ENCODE data around the gene PDK2. TPM values are rescaled to one million over a fixed set of nuclear protein-coding genes. Genes with fewer than 3 reads are reported as not detected.

The PDK2 gene
- total and polyA plus RNA-seq, 2 donors (not counting 1 experiment from before 2014, with no cell fraction given): 19.2 to 41.0 TPM

DNA sequence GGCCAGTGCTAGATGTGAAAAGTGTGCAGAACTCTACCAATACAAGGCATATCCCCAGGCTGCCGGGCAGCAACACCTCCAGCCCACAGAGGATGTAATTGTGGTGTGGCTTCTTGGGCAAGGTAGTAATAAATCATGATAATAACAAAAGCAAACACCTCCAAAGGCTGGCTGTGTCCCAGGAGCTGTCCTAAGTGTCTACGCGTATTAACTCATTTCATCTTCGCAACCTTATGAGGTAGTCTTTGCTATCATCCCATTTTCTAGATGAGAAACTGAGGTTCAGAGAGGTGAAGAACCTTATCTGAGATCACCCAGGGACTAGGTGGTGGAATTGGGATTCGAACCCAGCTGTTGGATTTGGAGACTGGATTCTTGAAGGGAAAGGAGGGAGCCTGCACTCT lies 5.3 kb downstream of the PDK2 start:
- H4K20me1 ChIP-seq (ENCODE audit: control insufficient read depth, extremely low read depth, insufficient read depth, low read length): no peaks in the 10 kb centered on the region
- H3K79me2 ChIP-seq (ENCODE audit: control insufficient read depth, insufficient read depth, low read length): no peaks in the 10 kb centered on the region
- TF ChIP-seq, protein P1, sequence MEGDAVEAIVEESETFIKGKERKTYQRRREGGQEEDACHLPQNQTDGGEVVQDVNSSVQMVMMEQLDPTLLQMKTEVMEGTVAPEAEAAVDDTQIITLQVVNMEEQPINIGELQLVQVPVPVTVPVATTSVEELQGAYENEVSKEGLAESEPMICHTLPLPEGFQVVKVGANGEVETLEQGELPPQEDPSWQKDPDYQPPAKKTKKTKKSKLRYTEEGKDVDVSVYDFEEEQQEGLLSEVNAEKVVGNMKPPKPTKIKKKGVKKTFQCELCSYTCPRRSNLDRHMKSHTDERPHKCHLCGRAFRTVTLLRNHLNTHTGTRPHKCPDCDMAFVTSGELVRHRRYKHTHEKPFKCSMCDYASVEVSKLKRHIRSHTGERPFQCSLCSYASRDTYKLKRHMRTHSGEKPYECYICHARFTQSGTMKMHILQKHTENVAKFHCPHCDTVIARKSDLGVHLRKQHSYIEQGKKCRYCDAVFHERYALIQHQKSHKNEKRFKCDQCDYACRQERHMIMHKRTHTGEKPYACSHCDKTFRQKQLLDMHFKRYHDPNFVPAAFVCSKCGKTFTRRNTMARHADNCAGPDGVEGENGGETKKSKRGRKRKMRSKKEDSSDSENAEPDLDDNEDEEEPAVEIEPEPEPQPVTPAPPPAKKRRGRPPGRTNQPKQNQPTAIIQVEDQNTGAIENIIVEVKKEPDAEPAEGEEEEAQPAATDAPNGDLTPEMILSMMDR (conservative IDR thresholded peaks at IDR 0.05 in 1 of 2, IDR thresholded peaks at IDR 0.05 in 1 of 2; ENCODE audit: low read depth in 1 of 2, low read length in 2 of 2): no peak
- TF ChIP-seq EZH2 (IDR thresholded peaks at IDR 0.05; ENCODE audit: low read length, missing control alignments): no peak
- H2AFZ ChIP-seq (ENCODE audit: low read length): no peak overlapping the region
- no peak overlapping the region for H3K9ac ChIP-seq (ENCODE audit: insufficient read depth, low read length)
- DNase-seq (ENCODE audit: low read depth in 2 of 2): no peak
- H3K27me3 ChIP-seq (ENCODE audit: control insufficient read depth, insufficient read depth, low read length): no peaks in the 10 kb centered on the region
- no peak overlapping the region for H3K27ac ChIP-seq (ENCODE audit: insufficient read depth, low read length)
- no peak overlapping the region for H3K4me3 ChIP-seq (replicated peaks in 1 of 4; ENCODE audit: control extremely low read depth in 1 of 4, insufficient read depth in 1 of 4, low read depth in 3 of 4, low read length in 4 of 4)
- peaks cover 1% of the 10 kb centered on the region for H3K36me3 ChIP-seq (ENCODE audit: control insufficient read depth, insufficient read depth, low read length)
- no peak overlapping the region for H3K4me2 ChIP-seq (ENCODE audit: extremely low read depth, insufficient read depth, low read length)
- no peaks in the 10 kb centered on the region for H3K9me3 ChIP-seq (ENCODE audit: control insufficient read depth, insufficient read depth, low read depth, low read length)
- H3K4me1 ChIP-seq (ENCODE audit: control insufficient read depth, extremely low read depth, insufficient read depth, low read length): peaks cover 17% of the 10 kb centered on the region

DNA sequence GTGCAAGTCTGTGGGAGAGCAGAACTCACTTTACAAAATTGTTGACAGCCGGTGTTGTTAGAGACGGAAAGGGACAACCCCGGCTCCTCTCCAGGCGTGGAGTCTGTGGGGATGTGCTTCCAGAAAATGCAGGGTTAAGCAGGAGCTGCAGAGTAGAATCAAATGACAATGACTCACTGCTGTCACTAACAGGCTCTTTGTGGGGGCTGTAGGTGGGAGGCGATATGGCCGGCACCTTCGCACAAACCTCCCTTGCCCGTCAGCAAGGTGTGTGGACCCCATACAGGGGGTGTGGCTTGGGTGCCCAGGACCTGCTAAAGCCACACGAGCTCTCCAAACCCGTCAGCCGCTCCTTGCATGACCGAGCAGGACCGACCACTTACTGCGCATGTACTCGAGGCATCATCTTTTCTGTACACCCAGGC lies 5.8 kb downstream of the PDK2 start:
- no peaks in the 10 kb centered on the region for H3K9me3 ChIP-seq (ENCODE audit: control insufficient read depth, insufficient read depth, low read depth, low read length)
- peaks cover 1% of the 10 kb centered on the region for H3K36me3 ChIP-seq (ENCODE audit: control insufficient read depth, insufficient read depth, low read length)
- TF ChIP-seq EZH2 (IDR thresholded peaks at IDR 0.05; ENCODE audit: low read length, missing control alignments): no peak
- TF ChIP-seq, protein P1 (conservative IDR thresholded peaks at IDR 0.05 in 1 of 2, IDR thresholded peaks at IDR 0.05 in 1 of 2; ENCODE audit: low read depth in 1 of 2, low read length in 2 of 2): no peak
- no peak overlapping the region for H3K27ac ChIP-seq (ENCODE audit: insufficient read depth, low read length)
- no peaks in the 10 kb centered on the region for H3K27me3 ChIP-seq (ENCODE audit: control insufficient read depth, insufficient read depth, low read length)
- peak overlapping the region; percentile 13 for H3K4me2 ChIP-seq (ENCODE audit: extremely low read depth, insufficient read depth, low read length)
- H4K20me1 ChIP-seq (ENCODE audit: control insufficient read depth, extremely low read depth, insufficient read depth, low read length): no peaks in the 10 kb centered on the region
- DNase-seq (ENCODE audit: low read depth in 2 of 2): no peak
- no peaks in the 10 kb centered on the region for H3K79me2 ChIP-seq (ENCODE audit: control insufficient read depth, insufficient read depth, low read length)
- H3K4me3 ChIP-seq (replicated peaks in 1 of 4; ENCODE audit: control extremely low read depth in 1 of 4, insufficient read depth in 1 of 4, low read depth in 3 of 4, low read length in 4 of 4): no peak overlapping the region
- no peak overlapping the region for H3K9ac ChIP-seq (ENCODE audit: insufficient read depth, low read length)
- H3K4me1 ChIP-seq (ENCODE audit: control insufficient read depth, extremely low read depth, insufficient read depth, low read length): peaks cover 14% of the 10 kb centered on the region
- H2AFZ ChIP-seq (ENCODE audit: low read length): no peak overlapping the region

DNA sequence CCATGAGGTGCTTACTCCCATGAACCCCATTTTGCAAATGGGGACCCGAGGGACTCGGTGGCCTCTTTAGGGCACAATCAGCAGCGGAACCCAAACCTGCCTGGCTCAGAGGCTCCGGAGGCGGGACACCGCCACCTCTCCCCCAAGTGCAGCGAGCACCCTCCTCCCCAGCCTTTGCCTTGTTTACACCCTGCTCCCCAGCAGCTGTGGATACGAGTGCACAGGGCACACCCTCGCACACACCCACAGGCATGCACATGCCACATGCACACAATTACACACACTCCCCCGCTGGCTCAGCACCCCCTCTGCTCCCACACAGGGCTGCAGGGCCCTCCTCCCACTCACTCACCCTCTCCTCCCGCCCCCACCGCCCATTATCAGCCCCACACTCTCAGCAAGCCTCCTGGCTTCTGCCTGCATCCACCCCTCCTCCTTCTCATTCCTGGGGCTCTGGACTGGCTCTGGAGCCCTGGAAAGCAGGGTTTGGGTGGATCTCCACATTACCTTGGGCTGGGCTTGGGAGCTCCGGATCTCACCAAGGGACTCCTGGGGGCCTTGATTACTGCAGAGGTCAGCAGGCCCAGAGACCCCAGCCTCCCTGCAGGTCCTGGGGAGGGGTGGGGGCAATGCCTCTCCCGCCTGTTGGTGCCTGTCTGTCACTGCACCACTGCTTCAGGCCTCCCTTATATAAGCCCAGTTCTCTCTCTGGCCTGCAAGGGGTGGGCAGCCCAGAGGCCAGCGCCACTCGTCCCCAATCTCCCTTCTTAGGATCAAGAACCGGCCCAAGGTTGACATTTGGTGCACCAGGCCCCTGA lies 6.4 kb downstream of the PDK2 start:
- TF ChIP-seq EZH2 (IDR thresholded peaks at IDR 0.05; ENCODE audit: low read length, missing control alignments): no peak
- TF ChIP-seq, protein P1 (conservative IDR thresholded peaks at IDR 0.05 in 1 of 2, IDR thresholded peaks at IDR 0.05 in 1 of 2; ENCODE audit: low read depth in 1 of 2, low read length in 2 of 2): no peak
- H4K20me1 ChIP-seq (ENCODE audit: control insufficient read depth, extremely low read depth, insufficient read depth, low read length): no peaks in the 10 kb centered on the region
- DNase-seq (ENCODE audit: low read depth in 2 of 2): peak in 1 of 2 donors; percentile 65
- H3K27me3 ChIP-seq (ENCODE audit: control insufficient read depth, insufficient read depth, low read length): no peaks in the 10 kb centered on the region
- no peak overlapping the region for H3K4me3 ChIP-seq (replicated peaks in 1 of 4; ENCODE audit: control extremely low read depth in 1 of 4, insufficient read depth in 1 of 4, low read depth in 3 of 4, low read length in 4 of 4)
- H2AFZ ChIP-seq (ENCODE audit: low read length): no peak overlapping the region
- peaks cover 10% of the 10 kb centered on the region for H3K4me1 ChIP-seq (ENCODE audit: control insufficient read depth, extremely low read depth, insufficient read depth, low read length)
- no peaks in the 10 kb centered on the region for H3K79me2 ChIP-seq (ENCODE audit: control insufficient read depth, insufficient read depth, low read length)
- no peak overlapping the region for H3K9ac ChIP-seq (ENCODE audit: insufficient read depth, low read length)
- no peak overlapping the region for H3K27ac ChIP-seq (ENCODE audit: insufficient read depth, low read length)
- H3K36me3 ChIP-seq (ENCODE audit: control insufficient read depth, insufficient read depth, low read length): peaks cover 1% of the 10 kb centered on the region
- no peaks in the 10 kb centered on the region for H3K9me3 ChIP-seq (ENCODE audit: control insufficient read depth, insufficient read depth, low read depth, low read length)
- H3K4me2 ChIP-seq (ENCODE audit: extremely low read depth, insufficient read depth, low read length): peak overlapping the region; percentile 13

Measured in fibroblast of lung (primary cell).